Kidney (tissue), 14 donors: ENCODE measurements around the gene SCLY. TPM values are rescaled to one million over a fixed set of nuclear protein-coding genes. Genes with fewer than 3 reads are reported as not detected.
A peak's percentile ranks its signal among the peaks of the same experiment; 100 is the strongest.

Experiments used
- DNase-seq, 5 donors: peaks; one replicate each; pipeline ENCODE4 v3.0.0-alpha.2; 2013 to 2020
- FAIRE-seq: peaks from 2 replicates; lab custom pipeline; 2012; peaks lifted over from hg19 to GRCh38; lab: Jason Lieb, UNC
- H3K27ac ChIP-seq, 2 donors: one replicate each; pipeline ENCODE4 v1.7.0; 2013; ENCODE audit warnings: low read depth in 2 of 2, low read length in 2 of 2, inconsistent platforms in 1 of 2
- H3K27me3 ChIP-seq: one replicate; pipeline ENCODE4 v1.7.1; 2013; ENCODE audit warnings: low read length, inconsistent platforms; ENCODE audit not compliant: control insufficient read depth, insufficient read depth
- H3K36me3 ChIP-seq, 3 donors: one replicate each; pipeline versions ENCODE4 v1.7.0 to v1.7.1; 2013; ENCODE audit warnings: low read length in 3 of 3, control low read depth in 1 of 3, inconsistent platforms in 1 of 3; ENCODE audit not compliant: insufficient read depth in 3 of 3, control insufficient read depth in 2 of 3
- H3K4me1 ChIP-seq, 3 donors: one replicate each; pipeline versions ENCODE4 v1.7.0 to v1.7.1; 2013; ENCODE audit warnings: low read length in 3 of 3, inconsistent platforms in 1 of 3, low read depth in 1 of 3; ENCODE audit not compliant: control insufficient read depth in 2 of 3, insufficient read depth in 2 of 3
- H3K4me3 ChIP-seq, 3 donors: one replicate each; pipeline versions ENCODE4 v1.7.0 to v1.8.1; 2013; ENCODE audit warnings: low read length in 3 of 3, control low read depth in 1 of 3, inconsistent platforms in 1 of 3
- H3K9ac ChIP-seq, 3 donors: one replicate each; pipeline versions ENCODE4 v1.7.0 to v1.7.1; 2013; ENCODE audit warnings: low read length in 3 of 3, control low read depth in 1 of 3, inconsistent platforms in 1 of 3
- H3K9me3 ChIP-seq, 3 donors: one replicate each; pipeline versions ENCODE4 v1.7.0 to v1.7.1; 2013; ENCODE audit warnings: low read length in 3 of 3, control low read depth in 1 of 3, inconsistent platforms in 1 of 3; ENCODE audit not compliant: control insufficient read depth in 2 of 3, insufficient read depth in 1 of 3
- intact Hi-C: fragments of 100-400 bp; cut with DNase I; formaldehyde crosslinking; loops from one replicate; pipeline ENCODE4 v1.11.1; 2022
- polyA plus RNA-seq: library from polyadenylated mRNA; stranded (reverse); fragments of 350-450 nt; fragmentation: Illumina TruSeq; extraction: RNeasy Lipid Tissue Mini Kit (QIAGEN cat#74804); gene quantifications from one replicate; pipeline ENCODE4 v1.2.3, GENCODE V29; 2014; ENCODE audit warnings: low read depth, low replicate concordance; ENCODE audit not compliant: insufficient read depth
- total RNA-seq: library from RNA; stranded (reverse); fragmentation: NEBNext Ultra II Directional; extraction: Animal tissue kit (Norgen Biotek cat#: 25700); gene quantifications from one replicate; pipeline ENCODE4 v1.2.1, GENCODE V29; 2021
- TF ChIP-seq, protein P1 (sequence below): IDR thresholded peaks from 3 replicates; pipeline ENCODE4 v1.5.1; 2012; ENCODE audit warnings: mild to moderate bottlenecking, moderate library complexity, borderline replicate concordance; ENCODE audit not compliant: insufficient read depth; ENCODE audit errors: extremely low read depth
- donor health status: control.
- donor health status: control.
- donor health status: control.
- donor health status: control.
- donor health status: control.
- donor health status: DM: yes; HTN: yes; CAD: no.
- donor health status: Normal renal cell carcinoma (clear cell type).

SCLY gene
- total and polyA plus RNA-seq, 2 donors from 2014 or later: 18.3 to 21.9 TPM

DNA sequence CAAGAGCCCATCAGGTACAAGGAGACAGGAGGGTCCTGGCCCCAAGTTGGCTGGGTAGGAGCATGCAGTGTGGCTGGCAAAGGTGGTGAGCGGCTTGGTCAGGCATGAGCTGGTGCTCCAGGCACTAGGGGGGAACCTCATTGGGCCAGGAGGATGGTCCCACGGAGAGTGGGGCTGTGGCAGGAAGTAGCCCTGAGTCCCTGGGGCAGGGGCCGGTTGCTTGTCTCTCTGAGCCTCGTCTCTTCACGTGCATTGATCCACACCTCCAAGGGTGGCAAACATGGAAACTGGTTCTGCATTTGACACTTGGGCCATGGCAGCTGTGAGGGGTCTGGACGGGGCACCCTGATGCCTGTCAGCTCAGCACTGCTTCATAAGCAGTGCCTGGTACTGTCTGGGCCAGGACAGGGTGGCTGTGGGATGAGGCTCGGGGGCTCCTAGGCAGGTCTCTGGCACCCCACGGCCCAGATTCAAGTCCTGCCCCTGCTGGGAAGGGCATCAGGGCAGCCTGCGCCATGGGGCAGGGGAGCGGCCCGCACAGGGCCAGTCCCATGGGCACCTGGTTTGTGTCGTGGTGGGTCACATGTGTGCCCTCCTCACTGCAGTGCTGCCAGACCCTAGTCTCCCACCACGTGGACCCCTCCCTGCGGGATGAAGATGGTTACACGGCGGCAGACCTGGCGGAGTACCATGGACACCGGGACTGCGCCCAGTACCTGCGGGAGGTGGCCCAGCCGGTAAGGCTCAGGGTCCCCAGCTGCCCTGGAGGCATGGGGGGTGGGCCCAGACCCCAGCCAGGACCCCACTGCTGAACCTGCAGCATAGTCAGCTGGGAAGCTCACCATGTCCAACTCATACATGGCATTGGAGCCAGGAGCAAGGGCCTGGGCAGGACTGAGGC lies 55.7 kb downstream of the SCLY start:
- TF ChIP-seq, protein P1, sequence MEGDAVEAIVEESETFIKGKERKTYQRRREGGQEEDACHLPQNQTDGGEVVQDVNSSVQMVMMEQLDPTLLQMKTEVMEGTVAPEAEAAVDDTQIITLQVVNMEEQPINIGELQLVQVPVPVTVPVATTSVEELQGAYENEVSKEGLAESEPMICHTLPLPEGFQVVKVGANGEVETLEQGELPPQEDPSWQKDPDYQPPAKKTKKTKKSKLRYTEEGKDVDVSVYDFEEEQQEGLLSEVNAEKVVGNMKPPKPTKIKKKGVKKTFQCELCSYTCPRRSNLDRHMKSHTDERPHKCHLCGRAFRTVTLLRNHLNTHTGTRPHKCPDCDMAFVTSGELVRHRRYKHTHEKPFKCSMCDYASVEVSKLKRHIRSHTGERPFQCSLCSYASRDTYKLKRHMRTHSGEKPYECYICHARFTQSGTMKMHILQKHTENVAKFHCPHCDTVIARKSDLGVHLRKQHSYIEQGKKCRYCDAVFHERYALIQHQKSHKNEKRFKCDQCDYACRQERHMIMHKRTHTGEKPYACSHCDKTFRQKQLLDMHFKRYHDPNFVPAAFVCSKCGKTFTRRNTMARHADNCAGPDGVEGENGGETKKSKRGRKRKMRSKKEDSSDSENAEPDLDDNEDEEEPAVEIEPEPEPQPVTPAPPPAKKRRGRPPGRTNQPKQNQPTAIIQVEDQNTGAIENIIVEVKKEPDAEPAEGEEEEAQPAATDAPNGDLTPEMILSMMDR: no peak
- no peak overlapping the region for H3K9ac ChIP-seq
- DNase-seq (peak in 2 of 5 donors; percentile 29 to 71), FAIRE-seq (no peak)
- intact Hi-C loops: no loop called here
- H3K27ac ChIP-seq: no peak overlapping the region
- H3K4me1 ChIP-seq: no peaks in the 10 kb centered on the region
- no peak overlapping the region for H3K4me3 ChIP-seq
- no peaks in the 10 kb centered on the region for H3K36me3 ChIP-seq
- H3K27me3 ChIP-seq: no peaks in the 10 kb centered on the region
- H3K9me3 ChIP-seq: peaks cover 0 to 3% (median 0%) of the 10 kb centered on the region in 3 donors

GRCh38 chr2:238117199-238118154 lies 56.7 kb downstream of the SCLY start:
- H3K27ac ChIP-seq: no peak overlapping the region
- H3K4me3 ChIP-seq: no peak overlapping the region
- no peaks in the 10 kb centered on the region for H3K4me1 ChIP-seq
- intact Hi-C loops: no loop called here
- no peak for FAIRE-seq
- peaks cover 0 to 3% (median 0%) of the 10 kb centered on the region in 3 donors for H3K9me3 ChIP-seq
- no peaks in the 10 kb centered on the region for H3K36me3 ChIP-seq
- no peaks in the 10 kb centered on the region for H3K27me3 ChIP-seq
- no peak overlapping the region for H3K9ac ChIP-seq
- DNase-seq: peak in 2 of 5 donors; percentile 6 to 59
- TF ChIP-seq, protein P1: no peak

DNA sequence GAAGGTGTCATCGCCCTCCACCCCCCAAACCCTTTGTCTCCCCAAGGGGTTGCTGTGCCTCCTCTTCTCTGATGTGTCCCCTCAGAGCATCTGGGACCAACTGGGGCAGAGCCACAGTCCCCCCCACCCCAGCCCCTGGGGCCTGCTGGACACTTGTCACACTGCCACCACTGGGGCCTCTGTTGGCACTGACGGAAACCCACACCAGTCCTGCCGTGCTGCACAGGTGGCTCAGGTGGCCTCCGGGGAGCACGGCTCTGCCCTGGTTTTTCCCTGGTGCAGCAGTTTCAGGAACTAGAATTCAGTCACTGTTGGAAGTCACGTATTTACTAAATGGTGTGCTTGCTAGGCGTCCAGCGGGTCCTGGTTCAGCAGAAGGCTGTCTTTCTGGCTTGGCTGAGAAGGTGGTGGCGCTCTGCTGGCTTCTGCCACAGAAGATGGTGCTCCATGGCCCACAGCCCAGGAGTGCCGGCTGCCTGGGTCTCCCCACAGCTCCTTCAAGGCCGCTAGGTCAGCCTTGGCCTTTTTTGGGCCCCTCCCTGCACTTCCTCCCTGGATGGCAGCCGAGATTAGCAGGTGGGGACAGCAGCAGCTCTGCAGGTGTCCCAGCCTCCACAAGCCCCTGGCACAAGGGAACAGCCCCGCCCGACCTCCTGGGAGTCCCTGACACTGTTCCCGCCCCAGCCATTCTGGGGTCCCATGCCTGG lies 59.1 kb downstream of the SCLY start:
- Histone ChIP-seq H3K27ac (no peak overlapping the region), H3K4me3 (no peak overlapping the region), H3K27me3 (no peaks in the 10 kb centered on the region), H3K4me1 (no peaks in the 10 kb centered on the region), H3K9me3 (no peaks in the 10 kb centered on the region), H3K9ac (no peak overlapping the region), H3K36me3 (no peaks in the 10 kb centered on the region)
- FAIRE-seq: no peak
- TF ChIP-seq, protein P1: no peak
- peak in 2 of 5 donors; percentile 49 to 50 for DNase-seq
- intact Hi-C loops: no loop called here
